ENCODE results near the gene KCND3.

DNA sequence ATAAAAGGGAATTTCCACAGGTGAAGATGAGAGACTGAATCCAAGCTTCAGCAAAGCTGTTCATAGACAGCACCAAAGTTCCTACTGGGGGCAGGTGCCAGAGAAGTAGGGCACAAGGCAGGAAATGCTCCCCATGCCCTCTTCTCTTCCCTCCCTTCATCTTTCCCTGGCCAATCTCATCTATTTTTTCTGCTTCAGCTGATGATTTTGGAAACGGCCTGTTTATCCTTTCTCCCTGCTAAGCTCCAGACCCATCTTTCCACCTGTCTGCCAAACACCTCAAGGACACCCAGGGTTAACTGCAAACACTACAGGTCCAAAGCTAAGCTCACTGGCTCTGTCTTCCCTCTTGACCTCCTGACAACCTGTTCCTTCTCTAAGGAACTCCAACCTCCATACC, 18.1 kb downstream of the KCND3 start:
- TF ChIP-seq, protein P1, sequence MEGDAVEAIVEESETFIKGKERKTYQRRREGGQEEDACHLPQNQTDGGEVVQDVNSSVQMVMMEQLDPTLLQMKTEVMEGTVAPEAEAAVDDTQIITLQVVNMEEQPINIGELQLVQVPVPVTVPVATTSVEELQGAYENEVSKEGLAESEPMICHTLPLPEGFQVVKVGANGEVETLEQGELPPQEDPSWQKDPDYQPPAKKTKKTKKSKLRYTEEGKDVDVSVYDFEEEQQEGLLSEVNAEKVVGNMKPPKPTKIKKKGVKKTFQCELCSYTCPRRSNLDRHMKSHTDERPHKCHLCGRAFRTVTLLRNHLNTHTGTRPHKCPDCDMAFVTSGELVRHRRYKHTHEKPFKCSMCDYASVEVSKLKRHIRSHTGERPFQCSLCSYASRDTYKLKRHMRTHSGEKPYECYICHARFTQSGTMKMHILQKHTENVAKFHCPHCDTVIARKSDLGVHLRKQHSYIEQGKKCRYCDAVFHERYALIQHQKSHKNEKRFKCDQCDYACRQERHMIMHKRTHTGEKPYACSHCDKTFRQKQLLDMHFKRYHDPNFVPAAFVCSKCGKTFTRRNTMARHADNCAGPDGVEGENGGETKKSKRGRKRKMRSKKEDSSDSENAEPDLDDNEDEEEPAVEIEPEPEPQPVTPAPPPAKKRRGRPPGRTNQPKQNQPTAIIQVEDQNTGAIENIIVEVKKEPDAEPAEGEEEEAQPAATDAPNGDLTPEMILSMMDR (IDR thresholded peaks at IDR 0.05; ENCODE audit: insufficient read depth, low read depth, low read length): no peak
- TF ChIP-seq EZH2 (IDR thresholded peaks at IDR 0.05; ENCODE audit: insufficient read depth, low read length): no peak

Measured in astrocyte (in vitro differentiated cells and primary cell).